Frontal cortex (tissue), 4 donors: ENCODE measurements around the gene PRXL2A. TPM values are rescaled to one million over a fixed set of nuclear protein-coding genes. Genes with fewer than 3 reads are reported as not detected.
"Not testable (repeated sequence)": the region's sequence is repeated elsewhere in the genome, so short reads cannot be mapped to it uniquely, and the experiment has no call there.

Experiments
- DNase-seq, 2 donors: peaks; one replicate each; pipeline ENCODE4 v3.0.0; 2012; ENCODE audit warnings: low spot score in 2 of 2
- FAIRE-seq: peaks from 2 replicates; lab custom pipeline; 2012; peaks lifted over from hg19 to GRCh38; lab: Jason Lieb, UNC
- total RNA-seq: library from RNA; depleted of rRNA; stranded (reverse); fragments of >200 nt; gene quantifications from one replicate; pipeline ENCODE4 v1.2.3, GENCODE V29; 2014
- donor health status: control.
- donor health status: control.
- donor health status: control.

The PRXL2A gene
- total RNA-seq, 1 donor from 2014 or later = 80.3 TPM

DNA sequence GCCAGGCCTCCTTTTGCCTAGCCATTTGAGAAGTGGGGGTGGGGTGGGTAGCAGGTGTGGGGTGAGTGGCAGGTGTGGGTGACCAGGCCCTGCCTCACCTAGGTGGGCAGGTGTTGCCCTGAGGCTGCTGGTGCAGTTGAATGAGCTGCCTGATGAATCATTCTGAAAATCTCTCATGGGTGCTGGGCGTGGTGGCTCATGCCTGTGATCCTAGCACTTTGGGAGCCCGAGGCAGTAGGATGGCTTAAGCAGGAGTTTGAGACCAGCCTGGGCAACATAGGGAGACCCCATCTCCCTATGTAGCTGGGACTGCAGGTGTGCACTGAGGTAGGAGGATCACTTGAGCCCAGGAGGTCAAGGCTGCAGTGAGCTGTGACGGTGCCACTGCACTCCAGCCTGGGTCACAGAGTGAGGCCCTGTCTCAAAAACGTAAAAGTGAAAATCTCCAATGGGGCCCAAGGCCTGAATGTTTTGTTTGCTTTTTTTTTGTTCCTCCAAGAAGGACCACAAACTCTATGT is 63.4 kb downstream of the PRXL2A start:
- FAIRE-seq = no peak
- DNase-seq = no peak

DNA sequence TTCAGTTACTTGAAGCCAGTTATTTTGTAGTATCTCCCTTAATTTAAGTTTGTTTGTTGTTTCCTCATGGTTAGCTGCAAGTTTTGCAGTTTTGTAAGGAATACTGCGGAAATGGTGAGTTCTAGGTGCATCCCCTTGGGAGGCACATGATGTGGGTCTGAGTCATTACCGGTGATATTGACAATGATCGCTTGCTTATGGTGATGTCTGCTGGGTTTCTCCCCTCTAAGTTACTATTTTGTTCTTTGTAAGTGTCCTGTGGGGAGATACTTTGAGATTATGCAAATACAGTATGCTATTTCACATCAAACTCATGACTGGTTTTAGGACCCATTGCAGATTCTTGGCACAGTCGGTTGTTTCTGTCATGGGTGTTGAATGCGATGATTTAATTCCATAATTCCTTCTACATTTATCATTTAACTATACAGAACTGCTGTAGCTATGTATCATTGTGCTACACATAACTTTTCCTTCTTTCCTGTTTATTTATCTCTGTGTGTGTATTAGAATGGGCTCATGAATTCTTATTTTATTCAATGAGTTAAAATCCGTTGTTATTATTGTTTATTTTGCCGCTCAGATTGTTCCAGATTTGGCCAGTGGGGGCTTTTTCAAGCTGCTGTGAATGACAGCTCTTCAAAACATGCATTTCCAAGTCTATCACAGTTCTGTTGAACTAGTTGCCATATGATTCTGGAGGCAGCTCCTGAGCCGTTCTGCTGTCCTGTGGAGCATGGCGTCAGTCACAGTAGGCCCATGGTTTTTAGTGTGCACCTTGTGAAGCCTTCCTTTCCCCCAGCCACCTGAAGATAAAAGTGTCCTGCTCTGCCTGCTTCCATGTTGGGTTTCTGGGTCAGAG is 64.1 kb downstream of the PRXL2A start:
- FAIRE-seq = no peak
- DNase-seq = no peak

DNA sequence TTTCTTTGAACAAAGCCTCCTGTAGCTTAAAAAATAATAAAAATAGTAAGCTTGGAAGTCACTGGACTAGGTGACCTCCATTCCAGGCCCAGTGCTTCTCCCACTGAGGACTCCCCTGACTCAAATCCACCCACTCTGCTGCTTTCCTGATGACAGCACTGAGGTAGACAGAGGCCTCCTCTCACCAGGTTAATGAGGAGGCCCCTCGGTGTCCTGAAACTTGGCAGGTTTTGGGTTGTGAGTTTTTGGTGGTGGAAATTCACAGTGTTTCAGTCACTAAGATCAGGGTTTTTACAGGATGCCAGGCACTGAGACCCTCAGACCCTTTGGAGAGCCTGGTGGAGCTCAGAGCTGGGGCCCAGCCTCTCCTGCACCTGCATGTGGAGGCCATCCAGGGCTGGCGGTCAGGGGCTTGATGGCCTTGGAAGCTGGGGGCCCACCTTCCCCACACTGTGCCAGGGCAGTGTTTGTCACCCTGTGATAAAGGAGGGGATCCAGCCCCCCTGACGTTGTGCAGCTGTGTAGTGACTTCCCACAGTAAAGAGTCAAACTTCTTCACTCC is 64.8 kb downstream of the PRXL2A start:
- FAIRE-seq (no peak), DNase-seq (no peak)

DNA sequence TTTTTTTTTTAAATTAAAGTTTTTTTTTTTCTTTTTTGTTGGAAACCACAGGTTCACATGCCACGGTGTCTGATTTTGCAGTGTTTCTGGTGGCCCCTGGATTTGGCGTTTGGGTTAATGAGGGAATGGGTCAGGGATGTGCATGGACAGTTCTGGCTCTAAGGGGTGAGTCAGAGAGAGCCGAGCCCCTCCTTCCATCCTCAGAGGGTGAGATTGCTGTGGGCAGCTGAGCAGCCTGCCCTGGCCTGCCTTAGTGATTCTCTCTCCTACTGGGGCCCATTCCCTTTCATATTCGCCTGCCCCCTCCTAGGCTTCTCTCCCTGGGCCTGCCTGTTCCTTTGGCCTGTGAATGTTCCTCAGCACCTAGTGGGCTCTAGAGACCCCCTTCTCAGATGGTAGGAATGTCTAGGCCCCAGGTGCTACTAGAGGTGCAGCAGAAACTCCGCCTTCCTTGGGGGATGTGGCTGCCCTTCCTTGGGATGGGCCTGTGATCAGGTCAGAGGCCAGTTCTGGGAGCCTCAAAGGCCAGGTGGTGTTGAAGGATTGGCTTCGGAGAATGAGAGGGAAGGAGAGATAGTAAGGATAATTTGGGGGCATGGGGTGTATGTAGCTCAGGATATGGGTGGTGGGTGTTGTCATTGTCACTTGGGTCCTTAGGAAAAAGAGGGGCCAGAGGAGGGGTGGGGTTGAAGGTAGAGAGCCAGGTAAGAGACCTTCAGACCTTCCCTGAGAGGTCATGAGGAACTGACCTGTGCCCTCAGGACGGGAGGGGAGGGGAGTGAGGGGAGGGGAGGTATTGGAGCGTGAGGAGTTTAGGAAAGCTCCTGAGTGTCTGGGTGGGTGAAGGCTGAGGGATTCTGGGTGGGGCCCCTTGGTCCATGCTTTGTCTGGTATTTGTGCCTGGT is 65.6 kb downstream of the PRXL2A start:
- DNase-seq (no peak), FAIRE-seq (no peak)

DNA sequence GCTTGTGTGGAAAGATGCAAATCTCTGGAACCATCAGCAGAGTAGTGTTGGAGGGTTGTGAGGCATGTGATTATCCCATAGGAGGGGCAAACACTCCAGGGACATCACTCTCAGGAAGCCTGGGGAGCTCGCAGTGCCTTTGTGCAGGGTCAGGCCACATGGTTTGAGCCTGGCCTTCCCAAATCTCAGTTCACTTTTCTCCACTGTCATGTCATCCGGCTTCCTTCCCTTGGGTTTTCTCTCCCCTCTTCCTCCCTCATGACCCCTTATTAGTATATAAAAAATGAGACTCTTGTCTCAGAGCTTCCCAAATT is 66.2 kb downstream of the PRXL2A start:
- DNase-seq (no peak), FAIRE-seq (no peak)

DNA sequence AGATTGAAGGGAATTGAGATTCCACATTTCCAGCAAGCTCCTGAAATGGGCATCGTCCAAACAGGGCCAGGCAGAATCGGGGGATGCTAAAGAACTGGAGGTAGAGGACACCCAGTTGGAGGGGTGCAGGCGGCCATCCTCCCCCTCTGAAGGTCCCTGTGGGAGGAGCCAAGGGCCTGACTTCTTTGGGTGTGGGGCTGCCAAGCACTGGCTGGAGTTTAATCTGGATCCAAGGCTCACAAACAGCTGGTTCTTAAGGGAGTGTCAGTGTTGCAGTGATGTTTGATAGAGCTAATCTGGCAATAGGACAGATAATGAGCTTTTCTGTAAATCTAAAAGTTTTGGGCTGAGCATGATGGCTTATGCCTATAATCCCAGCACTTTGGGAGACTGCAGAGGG is 66.6 kb downstream of the PRXL2A start:
- no peak for DNase-seq
- FAIRE-seq = no peak

DNA sequence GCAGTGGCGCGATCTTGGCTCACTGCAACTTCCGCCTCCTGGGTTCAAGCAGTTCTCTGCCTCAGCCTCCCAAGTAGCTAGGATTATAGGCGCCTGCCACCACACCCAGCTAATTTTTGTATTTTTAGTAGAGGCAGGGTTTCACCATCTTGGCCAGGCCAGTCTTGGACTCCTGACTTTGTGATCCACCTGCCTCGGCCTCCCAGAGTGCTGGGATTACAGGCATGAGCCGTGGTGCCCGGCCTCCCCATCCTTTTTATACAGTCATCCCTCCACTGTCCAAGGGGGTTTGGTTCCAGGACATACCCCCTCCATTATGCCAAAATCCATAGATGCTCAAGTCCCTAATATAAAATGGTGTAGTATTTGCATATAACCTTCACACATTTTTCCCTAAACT is 67.3 kb downstream of the PRXL2A start:
- not testable (repeated sequence) for FAIRE-seq, DNase-seq

DNA sequence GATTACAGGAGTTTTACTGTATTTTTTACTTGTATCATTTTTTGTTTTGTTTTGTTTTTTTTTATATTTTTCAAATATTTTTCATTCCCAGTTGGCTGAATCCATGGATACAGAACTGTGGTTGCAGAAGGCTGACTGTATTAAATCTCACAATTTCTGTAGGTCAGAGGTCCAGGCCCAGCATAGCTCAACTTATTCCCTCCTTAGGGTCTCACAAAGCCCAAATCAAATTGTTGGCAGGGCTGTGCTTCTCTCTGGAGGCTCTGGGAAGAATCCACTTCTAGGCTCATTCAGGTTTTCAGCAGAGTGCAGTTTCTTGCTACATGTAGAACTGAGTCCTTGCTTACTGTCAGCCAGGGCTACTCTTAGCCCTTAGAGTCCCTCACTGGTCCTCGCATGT is 68.3 kb downstream of the PRXL2A start:
- FAIRE-seq = no peak

DNA sequence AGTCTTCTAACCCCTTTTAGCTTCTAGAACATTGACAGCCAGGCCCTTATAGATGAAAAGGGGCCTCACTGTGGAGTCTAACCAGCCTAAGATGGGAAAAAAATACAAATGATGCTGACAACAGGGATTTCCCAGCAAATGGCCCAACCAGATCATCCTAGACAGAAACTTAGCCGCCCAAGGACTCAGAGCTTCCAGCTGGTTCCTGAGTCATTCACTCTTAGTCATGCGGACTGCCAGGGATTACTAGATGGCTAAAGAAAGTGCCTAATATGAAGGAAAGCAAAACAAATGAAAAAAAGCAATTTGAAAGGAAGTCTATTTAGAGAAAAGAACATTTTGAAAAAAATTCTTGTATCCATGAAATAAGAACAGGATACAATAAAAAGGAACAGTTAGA is 69.5 kb downstream of the PRXL2A start:
- DNase-seq (no peak), FAIRE-seq (no peak)

More for the DNA sequence above, 68.3 kb downstream of the PRXL2A start:
- DNase-seq = no peak

DNA sequence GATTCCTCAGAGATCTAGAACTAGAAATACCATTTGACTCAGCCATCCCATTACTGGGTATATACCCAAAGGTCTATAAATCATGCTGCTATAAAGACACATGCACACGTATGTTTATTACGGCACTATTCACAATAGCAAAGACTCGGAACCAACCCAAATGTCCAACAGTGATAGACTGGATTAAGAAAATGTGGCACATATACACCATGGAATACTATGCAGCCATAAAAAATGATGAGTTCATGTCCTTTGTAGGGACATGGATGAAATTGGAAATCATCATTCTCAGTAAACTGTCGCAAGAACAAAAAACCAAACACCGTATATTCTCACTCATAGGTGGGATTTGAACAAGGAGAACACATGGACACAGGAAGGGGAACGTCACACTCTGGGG is 72.0 kb downstream of the PRXL2A start:
- DNase-seq, FAIRE-seq: not testable (repeated sequence)

DNA sequence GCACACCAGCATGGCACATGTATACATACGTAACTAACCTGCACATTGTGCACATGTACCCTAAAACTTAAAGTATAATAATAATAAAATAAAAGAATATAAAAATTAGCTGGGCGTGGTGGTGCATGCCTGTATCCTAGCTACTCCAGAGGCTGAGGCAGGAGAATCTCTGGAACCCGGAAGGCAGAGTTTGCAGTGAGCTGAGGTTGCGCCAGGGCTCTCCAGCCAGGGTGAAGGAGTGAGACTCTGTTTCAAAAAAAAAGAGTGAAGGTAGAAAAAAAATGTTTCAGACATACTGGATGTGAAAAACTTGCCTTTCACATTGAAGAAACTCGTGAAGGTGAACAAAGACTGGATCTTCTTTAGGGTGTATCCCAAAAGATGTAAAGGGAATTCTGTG is 72.5 kb downstream of the PRXL2A start:
- DNase-seq = no peak

DNA sequence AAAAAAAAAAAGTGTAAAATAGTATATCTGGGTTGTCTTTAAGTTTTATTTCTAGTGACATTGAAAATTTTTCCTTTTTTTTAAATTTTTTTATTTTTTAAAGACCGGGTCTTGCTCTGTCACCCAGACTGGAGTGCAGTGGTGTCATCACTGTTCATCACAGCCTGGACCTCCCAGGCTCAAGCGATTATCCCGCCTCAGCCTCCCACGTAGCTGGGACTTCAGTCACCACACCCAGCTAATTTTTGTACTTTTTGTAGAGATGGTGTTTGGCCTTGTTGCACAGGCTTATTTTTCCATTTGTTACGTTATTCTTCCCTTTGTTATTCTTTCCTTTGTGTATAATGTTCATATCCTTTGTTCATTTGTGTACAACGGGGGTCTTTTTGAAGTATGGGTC is 75.9 kb downstream of the PRXL2A start:
- DNase-seq (no peak), FAIRE-seq (no peak)

More for the DNA sequence above, 72.5 kb downstream of the PRXL2A start:
- no peak for FAIRE-seq

DNA sequence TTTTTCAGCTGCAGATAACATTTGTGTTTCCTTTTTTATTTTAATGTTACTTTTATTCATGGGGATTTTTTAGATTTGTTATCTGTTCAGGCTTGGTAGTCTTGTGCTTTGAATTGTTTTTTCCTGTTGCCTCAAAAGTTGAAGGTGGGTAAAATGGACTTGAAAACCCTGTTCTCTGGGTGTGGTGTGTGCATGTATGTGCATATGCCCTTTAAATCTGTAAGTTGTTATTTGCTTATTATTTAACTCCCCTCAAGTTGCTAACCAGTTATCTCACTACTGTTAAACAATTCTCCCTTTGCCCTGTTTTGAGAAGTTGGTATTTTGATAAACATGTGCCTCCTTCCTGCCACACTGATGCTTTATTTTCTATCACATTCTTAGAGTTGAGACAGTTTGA is 76.3 kb downstream of the PRXL2A start:
- FAIRE-seq (no peak), DNase-seq (no peak)

DNA sequence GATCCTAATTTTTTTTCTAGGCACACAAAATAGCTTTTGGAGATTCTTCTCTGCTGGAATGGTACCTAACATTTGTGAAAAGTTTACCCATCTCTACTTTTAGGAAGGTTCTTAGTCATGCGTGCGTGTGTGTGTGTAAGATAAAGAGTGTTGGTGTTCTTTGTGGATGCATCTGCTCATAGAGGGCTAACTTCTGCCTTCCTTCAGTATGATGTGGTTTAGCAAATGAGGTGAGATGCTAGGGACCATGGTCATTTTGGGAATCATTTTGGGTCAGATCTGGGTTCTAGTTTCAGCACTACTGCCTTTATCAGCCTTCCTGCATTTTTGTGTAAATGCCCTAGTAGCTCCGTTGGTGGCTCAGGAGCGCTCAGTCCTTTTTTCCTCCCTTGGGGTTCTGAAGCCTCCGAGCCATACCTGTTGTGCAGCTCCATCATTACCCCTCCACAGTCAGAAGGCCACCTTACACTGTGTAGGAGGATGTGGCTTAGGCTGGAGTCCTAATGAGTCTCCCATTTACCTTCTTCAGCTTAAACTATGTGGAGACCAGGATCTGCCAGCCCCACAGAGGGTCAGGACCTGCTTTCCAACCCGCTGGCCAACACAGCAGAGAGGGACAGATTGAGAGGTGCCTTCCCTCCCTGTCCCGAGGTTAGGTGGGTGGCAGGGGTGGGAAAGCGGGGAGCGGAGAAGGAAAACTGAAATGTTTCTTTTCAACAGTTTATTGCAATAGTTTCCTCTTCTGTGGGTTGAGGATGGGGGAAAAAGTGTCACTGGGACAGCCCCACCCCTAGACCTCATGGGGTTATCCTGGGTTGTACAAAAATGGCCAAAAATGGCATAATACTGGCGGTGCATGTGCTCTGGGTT is 77.0 kb downstream of the PRXL2A start:
- FAIRE-seq = no peak

DNA sequence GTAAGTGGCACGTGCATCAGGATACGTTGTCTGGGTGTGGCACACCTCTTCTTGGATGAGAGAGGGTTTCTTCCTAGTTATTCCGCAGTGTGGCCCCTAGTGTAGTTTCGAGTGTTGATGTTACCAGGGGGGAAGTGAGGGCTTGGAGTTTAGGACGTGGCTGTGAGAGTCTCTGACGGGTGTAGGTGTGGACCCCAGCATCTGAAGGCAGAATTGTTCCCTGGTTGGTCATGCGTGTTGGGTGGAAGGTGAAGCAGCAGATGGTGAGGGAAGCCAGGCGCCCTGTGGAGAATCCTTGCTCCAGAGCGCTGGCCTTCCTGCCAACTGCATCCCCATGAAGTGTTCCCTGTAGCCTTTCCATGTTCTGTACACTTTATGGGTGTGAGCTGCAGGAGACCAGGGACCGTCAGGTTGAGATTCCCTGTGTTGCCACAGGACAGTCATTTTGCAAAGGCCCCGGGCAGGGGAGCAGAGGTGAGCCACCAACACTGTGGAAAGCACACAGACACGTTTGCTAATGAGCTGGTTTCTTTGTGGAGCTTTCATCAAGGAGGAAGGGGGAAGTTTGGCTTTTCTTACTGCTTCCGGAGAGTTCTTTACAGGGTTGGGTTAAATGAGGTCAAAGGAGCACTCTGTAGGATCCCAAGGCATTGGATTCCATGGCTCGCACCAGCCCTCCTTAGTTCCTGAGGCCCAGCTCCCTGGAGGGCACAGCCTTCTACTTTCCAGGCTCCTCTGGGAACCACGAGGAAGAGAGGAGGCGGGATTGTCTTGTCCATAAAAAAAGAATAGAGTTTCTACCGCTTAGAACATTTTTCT is 77.8 kb downstream of the PRXL2A start:
- FAIRE-seq (no peak), DNase-seq (no peak)

More for the DNA sequence above, 77.0 kb downstream of the PRXL2A start:
- DNase-seq = no peak
